ENCODE measurements around the gene SELPLG.

DNA sequence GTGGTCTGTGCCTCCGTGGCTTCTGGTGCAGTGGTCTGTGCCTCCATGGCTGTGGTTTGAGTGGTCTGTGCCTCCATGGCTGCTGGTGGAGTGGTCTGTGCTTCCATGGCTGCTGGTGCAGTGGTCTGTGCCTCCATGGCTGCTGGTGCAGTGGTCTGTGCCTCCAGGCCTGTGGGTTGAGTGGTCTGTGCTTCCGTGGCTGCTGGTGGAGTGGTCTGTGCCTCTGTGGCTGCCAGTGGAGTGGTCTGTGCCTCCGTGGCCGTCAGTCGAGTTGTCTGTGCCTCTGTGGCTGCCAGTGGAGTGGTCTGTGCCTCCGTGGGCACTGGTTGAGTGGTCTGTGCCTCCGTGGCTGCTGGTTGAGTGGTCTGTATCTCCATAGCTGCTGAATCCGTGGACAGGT is 10.1 kb downstream of the SELPLG start:
- TF ChIP-seq, protein P1, sequence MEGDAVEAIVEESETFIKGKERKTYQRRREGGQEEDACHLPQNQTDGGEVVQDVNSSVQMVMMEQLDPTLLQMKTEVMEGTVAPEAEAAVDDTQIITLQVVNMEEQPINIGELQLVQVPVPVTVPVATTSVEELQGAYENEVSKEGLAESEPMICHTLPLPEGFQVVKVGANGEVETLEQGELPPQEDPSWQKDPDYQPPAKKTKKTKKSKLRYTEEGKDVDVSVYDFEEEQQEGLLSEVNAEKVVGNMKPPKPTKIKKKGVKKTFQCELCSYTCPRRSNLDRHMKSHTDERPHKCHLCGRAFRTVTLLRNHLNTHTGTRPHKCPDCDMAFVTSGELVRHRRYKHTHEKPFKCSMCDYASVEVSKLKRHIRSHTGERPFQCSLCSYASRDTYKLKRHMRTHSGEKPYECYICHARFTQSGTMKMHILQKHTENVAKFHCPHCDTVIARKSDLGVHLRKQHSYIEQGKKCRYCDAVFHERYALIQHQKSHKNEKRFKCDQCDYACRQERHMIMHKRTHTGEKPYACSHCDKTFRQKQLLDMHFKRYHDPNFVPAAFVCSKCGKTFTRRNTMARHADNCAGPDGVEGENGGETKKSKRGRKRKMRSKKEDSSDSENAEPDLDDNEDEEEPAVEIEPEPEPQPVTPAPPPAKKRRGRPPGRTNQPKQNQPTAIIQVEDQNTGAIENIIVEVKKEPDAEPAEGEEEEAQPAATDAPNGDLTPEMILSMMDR (IDR thresholded peaks at IDR 0.05; ENCODE audit: borderline replicate concordance, extremely low read depth, low read length, poor library complexity, severe bottlenecking): no peak
- no peak for TF ChIP-seq EZH2 (IDR thresholded peaks at IDR 0.05; ENCODE audit: borderline replicate concordance, low read depth, low read length, severe bottlenecking)
